Eye (tissue), 1 donor: ENCODE measurements around the gene GNG12.
A peak's percentile ranks its signal among the peaks of the same experiment; 100 is the strongest.

ENCODE experiments used
- DNase-seq: peaks from one replicate; pipeline ENCODE4 v3.0.0-alpha.2; 2015

The GNG12 gene

GRCh38 chr1:67839826-67840225 lies 6.6 kb upstream of the GNG12 start:
- no peak for DNase-seq

DNA sequence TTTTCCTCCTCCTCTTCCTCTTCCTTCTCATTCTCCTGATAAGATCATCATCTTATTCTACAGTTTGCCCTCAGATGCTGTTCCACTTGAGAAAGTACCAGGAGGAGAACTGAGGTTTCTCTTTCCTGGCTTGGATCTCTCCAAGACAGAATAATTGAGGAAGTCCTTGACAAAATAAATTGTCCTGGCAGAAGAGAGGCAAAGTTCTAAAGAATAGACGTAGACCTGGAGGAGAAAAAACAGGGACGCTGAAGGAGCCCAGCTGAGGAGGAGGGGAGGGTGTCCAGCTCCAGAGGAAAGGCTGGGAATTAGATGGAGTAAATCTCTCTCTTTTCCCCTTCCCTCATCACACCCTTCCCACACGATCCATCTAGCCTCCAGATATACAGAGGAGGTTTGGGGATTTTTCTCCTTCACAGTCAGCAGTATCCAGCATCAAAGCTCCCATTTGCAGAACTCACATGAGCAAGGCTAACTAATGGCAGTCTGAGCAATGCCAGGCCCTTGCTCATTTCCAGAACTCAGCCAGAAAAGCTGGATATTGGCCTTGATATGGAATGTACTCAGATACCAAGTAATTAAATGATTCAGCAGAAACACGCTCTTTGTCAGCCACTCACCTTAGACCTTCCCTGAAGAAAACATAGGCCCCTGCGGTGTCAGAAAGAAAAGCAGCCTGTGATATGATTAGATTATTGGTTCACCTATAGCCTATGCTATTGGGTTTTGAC lies 5.1 kb upstream of the GNG12 start:
- DNase-seq = no peak

DNA sequence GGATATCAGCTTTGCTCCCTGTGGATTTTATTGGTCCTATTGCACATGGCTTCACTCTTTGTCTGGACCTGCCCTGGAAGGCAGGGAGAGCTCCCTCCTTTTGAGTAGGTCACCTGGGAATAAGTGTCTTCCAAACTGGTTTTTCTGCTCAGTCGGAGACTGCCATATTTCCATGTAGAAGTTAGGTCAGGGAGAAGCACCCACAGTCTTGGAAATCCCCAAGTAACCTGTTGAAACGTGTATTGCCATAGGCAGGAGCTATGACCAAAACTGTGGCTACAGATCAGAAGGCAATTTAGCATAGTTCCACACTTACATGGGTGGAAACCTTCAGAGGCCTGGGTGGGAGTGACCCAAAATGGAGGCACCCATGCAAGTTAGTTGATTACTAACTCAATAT lies 3.5 kb upstream of the GNG12 start:
- no peak for DNase-seq

GRCh38 chr1:67835663-67836452 lies 2.6 kb upstream of the GNG12 start:
- no peak for DNase-seq

DNA sequence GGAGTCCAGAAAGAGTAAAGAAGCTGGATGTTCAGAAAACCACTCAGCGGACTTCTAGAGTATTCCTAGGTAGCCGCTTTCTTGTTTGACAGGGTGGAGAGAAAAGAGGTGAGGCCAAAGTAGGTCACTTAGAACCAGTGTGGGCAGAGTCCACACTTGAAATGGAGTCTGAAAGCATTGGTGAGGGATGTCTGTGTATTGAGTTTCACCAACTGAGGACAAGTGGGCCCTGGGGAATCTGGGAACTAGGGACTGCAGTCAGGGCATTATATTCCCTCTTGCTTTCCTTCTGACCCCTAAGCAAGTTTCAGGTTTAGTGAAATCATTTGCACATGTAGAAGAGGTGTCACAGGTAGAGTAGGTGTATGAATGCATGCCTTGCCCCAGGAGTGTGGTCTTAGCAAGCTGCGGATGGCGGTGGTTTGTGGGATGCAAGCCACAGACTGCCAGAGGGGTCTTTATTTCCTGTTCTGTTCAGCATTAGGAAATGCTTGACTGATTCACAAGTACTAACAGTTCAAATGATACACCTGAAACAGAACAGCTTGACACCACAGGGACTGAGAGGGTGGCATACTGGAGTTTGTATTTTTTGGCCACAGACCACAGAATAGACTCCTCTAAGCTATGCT lies 1.1 kb upstream of the GNG12 start:
- no peak for DNase-seq

DNA sequence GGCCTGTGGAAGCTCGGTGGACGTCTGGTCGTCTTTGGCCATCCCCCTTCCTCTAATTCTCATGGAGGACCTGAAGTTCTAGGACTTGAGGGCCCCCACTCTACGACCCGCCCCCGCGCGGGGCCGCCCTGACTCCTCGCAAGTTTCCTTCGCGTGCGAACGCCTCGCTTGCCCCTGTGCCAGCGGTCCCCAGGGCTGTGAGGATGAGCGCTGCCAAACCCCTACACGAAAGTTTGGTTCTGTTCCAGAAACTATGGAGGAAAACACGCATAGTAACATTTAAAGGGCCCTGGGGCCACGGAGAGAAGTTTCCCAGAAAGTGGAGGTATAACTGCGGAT lies 304 bp upstream of the GNG12 start:
- DNase-seq = peak; percentile 57

GRCh38 chr1:67831850-67832513 lies 1.3 kb downstream of the GNG12 start:
- peak; percentile 83 for DNase-seq

DNA sequence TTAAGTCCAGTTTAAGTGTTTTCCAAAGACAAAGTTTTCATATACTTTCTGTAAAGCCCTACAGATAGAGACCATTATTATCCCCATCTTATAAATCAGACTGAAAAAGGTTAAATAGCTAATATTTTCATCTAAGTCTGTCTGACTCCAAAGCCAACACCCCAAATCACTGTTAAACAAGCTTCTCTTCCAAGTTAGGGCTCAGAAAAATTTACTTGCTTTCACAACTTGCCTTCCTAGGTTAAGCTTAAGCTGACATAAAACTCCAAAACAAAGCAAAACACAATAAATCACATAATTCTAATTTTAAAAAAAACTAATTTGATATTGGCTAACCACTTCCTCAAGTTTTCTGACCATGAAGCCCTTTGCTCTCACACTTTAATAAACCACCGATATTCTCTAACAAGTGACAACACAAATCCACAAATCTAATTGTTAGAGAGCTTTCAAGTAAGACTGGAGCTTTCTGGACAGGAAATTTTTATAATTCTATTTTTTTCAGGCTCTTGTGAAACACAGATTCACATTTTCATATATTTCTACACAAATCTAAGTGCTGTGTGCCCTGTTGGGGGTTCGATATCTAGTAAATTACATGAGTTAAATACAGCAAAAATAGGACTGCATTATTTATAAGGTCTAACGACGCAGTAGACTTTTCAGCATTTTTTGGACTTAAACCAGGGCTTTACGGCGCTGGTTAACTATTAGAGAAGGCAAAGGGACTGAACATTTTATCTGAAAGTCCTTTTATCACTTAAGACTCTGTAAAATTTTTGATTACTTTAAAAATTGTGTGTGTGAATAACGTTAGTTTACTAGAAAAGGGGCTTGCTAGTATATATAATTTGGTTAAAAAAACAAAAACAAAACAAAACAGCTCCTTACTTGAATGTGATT lies 2.1 kb downstream of the GNG12 start:
- no peak for DNase-seq

DNA sequence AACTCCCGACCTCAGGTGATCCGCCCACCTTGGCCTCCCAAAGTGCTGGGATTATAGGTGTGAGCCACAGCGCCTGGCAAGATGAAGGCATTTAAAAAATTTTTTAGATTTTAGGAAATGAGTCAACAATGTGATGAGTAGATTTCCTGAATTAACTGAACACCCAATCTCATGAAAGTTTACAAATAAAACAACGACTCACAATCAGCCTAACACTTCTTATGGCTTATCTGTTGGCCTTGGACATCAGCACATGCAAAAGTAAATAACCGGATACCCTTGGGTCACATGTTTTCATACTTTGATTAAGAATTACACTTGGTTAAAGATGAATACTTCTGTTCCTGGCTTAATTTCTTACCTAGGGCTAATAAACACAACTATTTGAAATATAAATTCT lies 3.0 kb downstream of the GNG12 start:
- DNase-seq = no peak

DNA sequence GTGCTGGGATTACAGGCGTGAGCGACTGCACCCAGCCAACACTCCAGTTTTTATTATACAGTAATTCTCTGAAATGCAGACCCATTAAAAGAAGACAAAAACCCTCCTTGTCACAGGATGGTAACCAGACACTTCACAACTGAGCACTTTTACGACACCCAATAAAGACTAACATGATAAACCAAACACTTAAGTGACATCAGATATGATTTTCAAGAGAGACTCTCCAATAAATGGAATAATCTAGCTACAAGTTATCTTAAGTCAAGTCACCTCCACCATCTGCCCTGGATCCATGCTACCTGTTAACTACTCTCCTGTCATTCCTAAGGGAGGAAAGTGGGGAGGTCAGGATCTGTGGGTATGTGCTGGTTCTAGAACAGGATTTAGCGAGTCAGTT lies 5.6 kb downstream of the GNG12 start:
- no peak for DNase-seq

GRCh38 chr1:67825591-67825990 lies 7.7 kb downstream of the GNG12 start:
- DNase-seq = no peak

DNA sequence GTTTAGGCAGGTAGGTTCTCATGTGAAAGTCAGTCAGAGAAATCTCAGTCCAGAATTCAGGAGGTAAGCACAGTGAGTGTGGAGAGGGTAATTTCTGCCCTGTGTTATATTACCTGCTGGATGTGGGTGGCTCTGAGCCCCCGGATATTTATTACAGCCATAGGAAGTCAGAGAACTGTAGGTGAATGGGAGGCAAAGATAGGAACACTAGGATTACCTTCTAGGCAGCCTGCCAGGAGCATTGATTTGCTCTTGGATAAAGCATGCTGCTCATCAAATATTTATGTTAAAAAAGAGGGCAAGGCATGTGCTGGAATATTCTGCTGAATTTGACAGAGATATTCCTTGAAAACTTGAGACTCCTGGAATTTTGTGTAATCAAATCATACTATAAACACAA lies 8.5 kb downstream of the GNG12 start:
- peak; percentile 33 for DNase-seq

- no peak for DNase-seq
These were observed 9.7 kb downstream of the GNG12 start for GRCh38 chr1:67823615-67824014.

DNA sequence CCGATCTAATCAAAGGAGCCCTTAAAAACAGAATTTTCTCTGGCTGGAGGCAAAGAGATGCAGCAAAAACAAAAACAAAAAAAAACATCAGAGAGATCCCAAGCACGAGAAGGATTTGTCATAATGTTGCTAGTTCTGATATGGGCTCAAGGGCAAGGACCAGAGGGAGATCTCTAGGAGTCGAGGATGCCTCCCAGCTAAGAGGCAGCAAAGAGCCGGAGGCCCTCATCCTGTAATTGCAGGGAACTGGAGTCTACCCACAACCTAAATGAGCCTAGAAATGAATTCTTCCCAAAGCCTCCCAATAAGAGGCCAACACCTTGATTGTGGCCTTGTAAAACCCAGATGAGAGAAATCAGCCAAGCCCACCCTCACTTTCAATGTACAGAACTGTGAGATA lies 12.0 kb downstream of the GNG12 start:
- DNase-seq = no peak

GRCh38 chr1:67818725-67819301 lies 14.5 kb downstream of the GNG12 start:
- no peak for DNase-seq

DNA sequence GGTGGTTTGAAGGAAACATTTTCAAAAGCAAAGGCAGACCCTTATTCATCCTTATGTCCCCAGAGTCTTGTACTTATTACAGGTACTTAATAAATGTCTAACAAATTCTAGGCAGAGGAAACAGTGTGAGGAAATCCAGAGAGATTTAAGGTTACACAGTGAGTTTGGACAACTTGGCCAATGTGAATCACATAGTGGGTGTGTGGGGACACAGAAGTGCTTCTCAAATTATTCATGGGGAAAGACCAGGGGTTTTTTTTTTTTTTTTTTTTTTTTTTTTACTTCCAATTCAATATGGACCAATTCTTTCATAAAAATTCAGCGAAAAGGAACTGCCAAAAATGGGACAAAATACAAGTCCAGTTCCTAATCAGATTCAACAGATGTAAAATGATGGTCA lies 15.1 kb downstream of the GNG12 start:
- DNase-seq = no peak

GRCh38 chr1:67817319-67817718 lies 15.9 kb downstream of the GNG12 start:
- no peak for DNase-seq

DNA sequence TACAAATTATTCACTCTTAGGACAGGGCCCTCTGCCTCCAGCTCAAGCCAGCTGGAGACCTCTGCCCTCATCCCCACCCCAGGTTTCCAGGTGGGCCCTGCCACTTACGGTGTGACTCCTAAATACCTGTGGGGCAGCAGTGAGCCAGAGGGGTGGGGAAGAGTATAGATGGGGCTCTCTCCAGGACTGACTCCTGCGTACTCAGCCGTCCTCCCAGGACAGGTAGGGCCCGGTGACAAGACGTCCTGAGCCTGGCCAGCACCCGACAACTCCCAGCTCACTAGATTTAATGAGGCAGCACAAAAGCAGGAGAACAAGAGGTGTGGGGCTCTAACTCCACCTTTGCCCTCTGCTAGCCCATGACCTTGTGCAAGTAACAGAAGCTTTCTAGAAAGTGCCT lies 16.8 kb downstream of the GNG12 start:
- DNase-seq = no peak

GRCh38 chr1:67816095-67816475 lies 17.2 kb downstream of the GNG12 start:
- no peak for DNase-seq

DNA sequence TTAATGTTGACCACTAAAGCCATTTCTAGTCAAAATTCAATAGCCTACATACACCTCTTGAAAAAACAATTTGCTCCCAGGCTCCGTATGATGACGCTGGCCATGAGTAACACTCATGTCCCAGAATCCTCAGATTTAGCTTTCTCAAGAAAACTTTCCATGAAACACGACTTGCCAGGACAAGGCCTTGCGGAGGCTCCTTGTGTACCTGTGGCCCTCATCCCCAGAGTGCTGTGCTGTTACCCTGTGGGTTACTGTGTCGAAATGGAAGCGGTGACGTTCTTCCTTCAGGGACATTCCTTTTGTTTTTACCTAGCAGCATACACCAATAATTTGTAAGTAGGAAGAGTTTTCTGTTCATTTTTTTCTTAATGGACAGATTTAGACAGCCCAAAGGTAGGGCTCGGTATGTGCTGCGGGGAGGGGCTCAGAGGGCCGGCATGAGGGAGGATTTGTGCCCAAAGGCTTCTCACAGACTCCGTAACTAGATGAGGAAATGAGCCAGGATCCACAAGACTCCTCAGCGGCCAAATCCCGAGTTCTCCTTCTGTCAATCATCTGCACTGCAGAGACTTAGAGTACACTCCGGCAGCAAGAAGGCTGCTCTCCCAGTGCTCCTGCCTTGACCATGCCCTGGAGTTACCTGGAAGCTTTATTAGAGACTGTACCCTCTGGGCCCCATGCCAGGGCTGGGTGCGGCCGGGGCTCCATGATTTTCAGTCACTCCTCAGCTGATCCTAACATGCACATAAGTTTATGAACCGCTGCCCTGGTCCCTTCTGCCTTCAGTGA lies 17.8 kb downstream of the GNG12 start:
- no peak for DNase-seq

GRCh38 chr1:67814121-67814772 lies 19.0 kb downstream of the GNG12 start:
- DNase-seq = no peak
